ENCODE measurements around the gene KAZN. TPM values are rescaled to one million over a fixed set of nuclear protein-coding genes. Genes with fewer than 3 reads are reported as not detected.

Gene KAZN
- total RNA-seq, 2 experiments from 2014 or later = 0.22 to 0.55 TPM

DNA sequence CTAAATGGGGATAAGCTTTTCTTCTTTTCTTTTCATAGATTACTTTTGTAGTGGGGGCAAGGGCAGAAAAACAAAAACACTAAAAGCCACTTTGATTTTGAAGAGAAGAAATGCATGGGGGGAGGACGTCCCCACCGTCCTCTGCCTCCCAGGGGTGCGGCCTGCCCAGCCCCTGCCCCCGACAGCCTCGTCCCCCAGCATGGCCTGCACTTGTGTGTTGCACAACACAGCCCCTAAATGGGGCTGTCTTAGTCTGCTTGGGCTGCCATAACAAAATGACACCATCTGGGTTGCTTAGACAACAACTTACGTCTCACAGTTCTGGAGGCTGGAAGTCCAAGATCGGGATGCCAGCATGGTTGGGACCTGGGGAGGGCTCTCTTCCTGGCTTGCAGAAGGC is 497.8 kb downstream of the KAZN start:
- Mint-ChIP-seq H3K27me3 (peaks cover 25% of the 10 kb centered on the region), H3K4me3 (no peak overlapping the region), H3K4me1 (ENCODE audit: low read depth) (peaks cover 14% of the 10 kb centered on the region), H3K36me3 (ENCODE audit: low read depth) (no peaks in the 10 kb centered on the region), H3K9me3 (no peaks in the 10 kb centered on the region), H3K27ac (no peak overlapping the region)
- intact Hi-C loops (cut with DNase I, micrococcal nuclease) = no loop called here
- Histone ChIP-seq H3K36me3 (ENCODE audit: insufficient read depth, low read length) (no peaks in the 10 kb centered on the region), H3K9me3 (ENCODE audit: control insufficient read depth in 1 of 2, insufficient read depth in 1 of 2, low read length in 2 of 2) (no peaks in the 10 kb centered on the region), H3K27me3 (ENCODE audit: control insufficient read depth in 1 of 2, insufficient read depth in 2 of 2, low read length in 2 of 2) (peaks cover 14 to 19% of the 10 kb centered on the region in 2 experiments), H3K4me3 (ENCODE audit: low read length) (no peak overlapping the region), H3K27ac (ENCODE audit: low read depth in 1 of 2, low read length in 2 of 2) (no peak overlapping the region), H3K4me1 (ENCODE audit: insufficient read depth, low read length) (peaks cover 9% of the 10 kb centered on the region)
- TF ChIP-seq, protein P1, sequence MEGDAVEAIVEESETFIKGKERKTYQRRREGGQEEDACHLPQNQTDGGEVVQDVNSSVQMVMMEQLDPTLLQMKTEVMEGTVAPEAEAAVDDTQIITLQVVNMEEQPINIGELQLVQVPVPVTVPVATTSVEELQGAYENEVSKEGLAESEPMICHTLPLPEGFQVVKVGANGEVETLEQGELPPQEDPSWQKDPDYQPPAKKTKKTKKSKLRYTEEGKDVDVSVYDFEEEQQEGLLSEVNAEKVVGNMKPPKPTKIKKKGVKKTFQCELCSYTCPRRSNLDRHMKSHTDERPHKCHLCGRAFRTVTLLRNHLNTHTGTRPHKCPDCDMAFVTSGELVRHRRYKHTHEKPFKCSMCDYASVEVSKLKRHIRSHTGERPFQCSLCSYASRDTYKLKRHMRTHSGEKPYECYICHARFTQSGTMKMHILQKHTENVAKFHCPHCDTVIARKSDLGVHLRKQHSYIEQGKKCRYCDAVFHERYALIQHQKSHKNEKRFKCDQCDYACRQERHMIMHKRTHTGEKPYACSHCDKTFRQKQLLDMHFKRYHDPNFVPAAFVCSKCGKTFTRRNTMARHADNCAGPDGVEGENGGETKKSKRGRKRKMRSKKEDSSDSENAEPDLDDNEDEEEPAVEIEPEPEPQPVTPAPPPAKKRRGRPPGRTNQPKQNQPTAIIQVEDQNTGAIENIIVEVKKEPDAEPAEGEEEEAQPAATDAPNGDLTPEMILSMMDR (IDR thresholded peaks at IDR 0.05) = no peak
- DNase-seq (no peak), ATAC-seq (ENCODE audit: poor library complexity) (no peak)
- ChIA-PET CTCF (no interaction called here), POLR2A (no interaction called here)

DNA sequence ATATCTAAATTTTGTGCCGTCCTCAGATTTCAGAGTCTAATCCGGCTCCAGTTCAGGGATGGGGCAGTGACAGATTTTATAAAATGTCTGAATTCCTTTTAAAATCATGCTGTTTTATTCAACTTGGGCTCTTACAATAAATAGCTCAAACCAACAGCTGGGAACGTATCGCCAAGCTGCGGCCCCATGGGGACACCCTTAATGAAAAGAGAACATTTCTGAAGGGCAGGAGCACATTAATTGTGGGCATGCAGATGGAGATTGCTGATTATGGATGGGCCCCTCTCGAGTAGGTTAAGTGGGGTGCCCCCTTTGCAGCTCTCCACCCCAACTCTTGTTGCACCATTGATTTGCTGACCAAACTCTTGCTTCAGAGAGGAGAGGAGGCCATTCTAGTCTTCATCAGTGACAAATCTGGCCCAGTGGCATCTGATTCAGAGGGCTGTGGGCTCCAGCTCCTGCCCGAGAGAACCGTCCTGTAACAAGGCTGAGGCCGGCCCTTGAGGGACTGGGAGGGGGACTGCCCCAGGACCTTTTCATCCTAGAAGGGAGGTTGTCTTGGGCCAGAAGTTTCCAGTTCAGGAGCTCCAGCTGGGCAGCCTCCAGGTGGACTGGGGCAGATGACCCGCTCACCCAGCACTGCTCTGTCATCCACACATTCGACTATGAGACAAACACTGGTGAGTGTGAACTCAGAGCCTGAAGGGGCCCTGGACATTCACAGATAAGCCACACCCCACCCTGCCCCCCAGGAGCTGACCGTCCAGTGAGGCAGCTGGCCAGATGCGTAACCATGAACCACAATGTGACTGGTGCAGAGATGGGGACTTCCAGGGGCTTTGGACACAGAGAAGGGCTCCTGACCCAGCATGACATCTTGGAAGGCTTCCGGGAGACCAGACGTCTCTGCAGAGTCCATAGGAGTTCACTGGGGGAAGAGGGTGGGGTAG is 500.0 kb downstream of the KAZN start:
- H3K36me3 Mint-ChIP-seq (ENCODE audit: low read depth) = no peaks in the 10 kb centered on the region
- no peak for DNase-seq

DNA sequence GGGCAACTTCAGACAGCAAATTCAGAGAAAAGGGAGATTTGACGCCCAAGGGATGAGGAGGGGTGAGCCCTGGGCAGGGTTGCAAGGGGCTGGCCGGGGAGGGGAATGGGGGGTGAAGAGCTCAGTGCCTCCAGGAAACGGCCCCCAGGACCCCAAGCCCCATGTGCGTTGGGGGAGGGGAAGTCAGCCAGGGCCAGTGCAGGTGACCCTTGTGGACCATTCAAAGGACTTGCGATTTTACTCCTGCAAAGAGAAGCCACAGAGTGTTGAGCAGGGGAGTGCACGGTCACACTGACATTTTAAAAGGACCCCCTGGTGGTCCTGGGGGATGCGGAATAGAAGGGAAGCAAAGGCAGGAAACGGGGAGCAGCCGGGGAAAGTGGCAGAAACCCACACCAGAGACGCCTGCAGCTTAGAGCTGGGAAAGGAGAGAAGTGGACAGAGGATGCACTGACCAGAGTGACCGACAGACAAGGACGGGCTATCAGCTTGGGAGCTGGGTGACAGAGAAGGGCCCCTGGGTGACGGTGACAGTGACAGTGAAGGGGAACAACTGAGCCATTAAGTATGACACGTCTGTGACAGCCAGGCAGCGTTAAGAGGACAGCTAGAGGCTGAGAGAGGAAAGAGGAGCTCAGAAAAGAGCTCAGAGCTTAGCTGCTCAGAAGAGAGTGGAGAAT is 501.1 kb downstream of the KAZN start:
- peaks cover 9% of the 10 kb centered on the region for H3K4me1 ChIP-seq (ENCODE audit: insufficient read depth, low read length)
- peaks cover 12 to 25% of the 10 kb centered on the region in 2 experiments for H3K27me3 ChIP-seq (ENCODE audit: control insufficient read depth in 1 of 2, insufficient read depth in 2 of 2, low read length in 2 of 2)
- peaks cover 33% of the 10 kb centered on the region for H3K27me3 Mint-ChIP-seq
- H3K27ac ChIP-seq (ENCODE audit: low read depth in 1 of 2, low read length in 2 of 2) = no peak overlapping the region
- ATAC-seq (ENCODE audit: poor library complexity) (no peak), DNase-seq (no peak)
- no peaks in the 10 kb centered on the region for H3K9me3 Mint-ChIP-seq
- intact Hi-C loops (cut with DNase I, micrococcal nuclease) = no loop called here
- no peaks in the 10 kb centered on the region for H3K36me3 ChIP-seq (ENCODE audit: insufficient read depth, low read length)
- no peak overlapping the region for H3K4me3 ChIP-seq (ENCODE audit: low read length)
- TF ChIP-seq, protein P1 (IDR thresholded peaks at IDR 0.05) = no peak
- peaks cover 14% of the 10 kb centered on the region for H3K4me1 Mint-ChIP-seq (ENCODE audit: low read depth)
- ChIA-PET CTCF (no interaction called here), POLR2A (interaction anchor here (0.8 kb wide), 1 partner anchor 8 kb away, joined by 3 read pairs; no protein-coding TSS in a partner anchor)
- H3K4me3 Mint-ChIP-seq = no peak overlapping the region
- no peaks in the 10 kb centered on the region for H3K36me3 Mint-ChIP-seq (ENCODE audit: low read depth)
- peaks cover 0 to 3% of the 10 kb centered on the region in 2 experiments for H3K9me3 ChIP-seq (ENCODE audit: control insufficient read depth in 1 of 2, insufficient read depth in 1 of 2, low read length in 2 of 2)
- H3K27ac Mint-ChIP-seq = no peak overlapping the region

More for the DNA sequence above, 500.0 kb downstream of the KAZN start:
- Histone ChIP-seq H3K4me3 (ENCODE audit: low read length) (no peak overlapping the region), H3K36me3 (ENCODE audit: insufficient read depth, low read length) (no peaks in the 10 kb centered on the region), H3K9me3 (ENCODE audit: control insufficient read depth in 1 of 2, insufficient read depth in 1 of 2, low read length in 2 of 2) (no peaks in the 10 kb centered on the region), H3K27ac (ENCODE audit: low read depth in 1 of 2, low read length in 2 of 2) (no peak overlapping the region), H3K27me3 (ENCODE audit: control insufficient read depth in 1 of 2, insufficient read depth in 2 of 2, low read length in 2 of 2) (peaks cover 14 to 25% of the 10 kb centered on the region in 2 experiments), H3K4me1 (ENCODE audit: insufficient read depth, low read length) (peaks cover 9% of the 10 kb centered on the region)
- ATAC-seq (ENCODE audit: poor library complexity) = no peak
- no peak overlapping the region for H3K4me3 Mint-ChIP-seq
- POLR2A ChIA-PET = no interaction called here
- H3K4me1 Mint-ChIP-seq (ENCODE audit: low read depth) = peaks cover 14% of the 10 kb centered on the region
- TF ChIP-seq, protein P1 (IDR thresholded peaks at IDR 0.05) = no peak
- intact Hi-C loops (cut with DNase I, micrococcal nuclease) = no loop called here
- H3K9me3 Mint-ChIP-seq = no peaks in the 10 kb centered on the region
- no peak overlapping the region for H3K27ac Mint-ChIP-seq
- CTCF ChIA-PET = no interaction called here
- H3K27me3 Mint-ChIP-seq = peaks cover 33% of the 10 kb centered on the region

Measured in CD4-positive, alpha-beta T cell (primary cell).